ENCODE data around the gene TDRD10. TPM values are rescaled to one million over a fixed set of nuclear protein-coding genes. Genes with fewer than 3 reads are reported as not detected.

The TDRD10 gene
- total and polyA plus RNA-seq, 4 donors = 0.23 to 1.5 (median 0.78) TPM

DNA sequence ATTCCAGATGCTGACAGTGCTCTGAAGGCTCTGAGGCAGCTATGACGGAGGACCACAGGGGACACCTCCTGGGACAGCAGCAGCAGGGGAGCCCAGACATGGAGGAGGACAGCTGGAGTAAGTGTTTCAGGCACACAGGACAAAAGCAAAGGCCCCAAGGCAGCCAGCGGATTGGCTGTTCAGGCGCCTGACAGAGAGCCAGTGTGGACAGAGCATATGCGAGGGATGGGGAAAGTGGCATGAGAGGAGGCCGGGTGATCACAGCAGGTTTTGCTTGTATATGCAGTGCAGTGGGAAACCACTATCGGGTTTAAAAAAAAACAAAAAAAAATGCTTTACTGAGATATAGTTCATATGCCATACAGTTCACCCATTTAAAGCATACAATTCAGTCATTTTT is 84.6 kb downstream of the TDRD10 start (continued):
- TF ChIP-seq RXRA (IDR thresholded peaks at IDR 0.05) (no peak), ATF3 (IDR thresholded peaks at IDR 0.05) (no peak), NR2F2 (IDR thresholded peaks at IDR 0.05) (no peak), HNF4G (IDR thresholded peaks at IDR 0.05) (no peak)

- no peaks in the 10 kb centered on the region for H3K9me3 ChIP-seq (ENCODE audit: control insufficient read depth in 4 of 4, low read length in 3 of 4)
- no peak overlapping the region for H3K9ac ChIP-seq (ENCODE audit: low read depth in 1 of 2, low read length in 2 of 2)
- no peak for DNase-seq (ENCODE audit: low spot score)
- WGBS = 81% methylated on average over 10 of the region's 10 CpGs
- H3K27me3 ChIP-seq (ENCODE audit: control insufficient read depth in 4 of 4, insufficient read depth in 4 of 4, low read length in 3 of 4) = no peaks in the 10 kb centered on the region
- H3K27ac ChIP-seq (ENCODE audit: low read depth in 1 of 2, low read length in 2 of 2) = no peak overlapping the region
- peaks cover 32 to 98% (median 88%) of the 10 kb centered on the region in 4 donors for H3K36me3 ChIP-seq (ENCODE audit: control insufficient read depth in 4 of 4, insufficient read depth in 3 of 4, low read depth in 1 of 4, low read length in 3 of 4)
- H3K4me1 ChIP-seq (ENCODE audit: control insufficient read depth in 4 of 4, insufficient read depth in 4 of 4, low read length in 3 of 4) = no peaks in the 10 kb centered on the region
- TF ChIP-seq MAX (IDR thresholded peaks at IDR 0.05) (no peak), ATF3 (IDR thresholded peaks at IDR 0.05) (no peak), YY1 (IDR thresholded peaks at IDR 0.05) (no peak), NR2F2 (IDR thresholded peaks at IDR 0.05) (no peak), TAF1 (conservative IDR thresholded peaks at IDR 0.05) (no peak), FOXA2 (IDR thresholded peaks at IDR 0.05) (no peak), RAD21 (IDR thresholded peaks at IDR 0.05) (no peak), GABPA (IDR thresholded peaks at IDR 0.05 in 1 of 2, conservative IDR thresholded peaks at IDR 0.05 in 1 of 2) (no peak), ZBTB33 (IDR thresholded peaks at IDR 0.05) (no peak), JUND (IDR thresholded peaks at IDR 0.05) (no peak), FOXA1 (IDR thresholded peaks at IDR 0.05) (no peak)
- TF ChIP-seq, protein P1, sequence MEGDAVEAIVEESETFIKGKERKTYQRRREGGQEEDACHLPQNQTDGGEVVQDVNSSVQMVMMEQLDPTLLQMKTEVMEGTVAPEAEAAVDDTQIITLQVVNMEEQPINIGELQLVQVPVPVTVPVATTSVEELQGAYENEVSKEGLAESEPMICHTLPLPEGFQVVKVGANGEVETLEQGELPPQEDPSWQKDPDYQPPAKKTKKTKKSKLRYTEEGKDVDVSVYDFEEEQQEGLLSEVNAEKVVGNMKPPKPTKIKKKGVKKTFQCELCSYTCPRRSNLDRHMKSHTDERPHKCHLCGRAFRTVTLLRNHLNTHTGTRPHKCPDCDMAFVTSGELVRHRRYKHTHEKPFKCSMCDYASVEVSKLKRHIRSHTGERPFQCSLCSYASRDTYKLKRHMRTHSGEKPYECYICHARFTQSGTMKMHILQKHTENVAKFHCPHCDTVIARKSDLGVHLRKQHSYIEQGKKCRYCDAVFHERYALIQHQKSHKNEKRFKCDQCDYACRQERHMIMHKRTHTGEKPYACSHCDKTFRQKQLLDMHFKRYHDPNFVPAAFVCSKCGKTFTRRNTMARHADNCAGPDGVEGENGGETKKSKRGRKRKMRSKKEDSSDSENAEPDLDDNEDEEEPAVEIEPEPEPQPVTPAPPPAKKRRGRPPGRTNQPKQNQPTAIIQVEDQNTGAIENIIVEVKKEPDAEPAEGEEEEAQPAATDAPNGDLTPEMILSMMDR (IDR thresholded peaks at IDR 0.05; ENCODE audit: low read depth, low read length, missing input control) = no peak
- H3K4me3 ChIP-seq (ENCODE audit: low read depth in 1 of 3, low read length in 3 of 3) = no peak overlapping the region
These were observed 87.8 kb downstream of the TDRD10 start for GRCh38 chr1:154589780-154590179.

- Histone ChIP-seq H3K27ac (ENCODE audit: low read depth in 1 of 2, low read length in 2 of 2) (no peak overlapping the region), H3K9ac (ENCODE audit: low read depth in 1 of 2, low read length in 2 of 2) (no peak overlapping the region), H3K4me3 (ENCODE audit: low read depth in 1 of 3, low read length in 3 of 3) (no peak overlapping the region), H3K4me1 (ENCODE audit: control insufficient read depth in 4 of 4, insufficient read depth in 4 of 4, low read length in 3 of 4) (no peaks in the 10 kb centered on the region), H3K27me3 (ENCODE audit: control insufficient read depth in 4 of 4, insufficient read depth in 4 of 4, low read length in 3 of 4) (no peaks in the 10 kb centered on the region), H3K36me3 (ENCODE audit: control insufficient read depth in 4 of 4, insufficient read depth in 3 of 4, low read depth in 1 of 4, low read length in 3 of 4) (peaks cover 31 to 98% (median 85%) of the 10 kb centered on the region in 4 donors), H3K9me3 (ENCODE audit: control insufficient read depth in 4 of 4, low read length in 3 of 4) (no peaks in the 10 kb centered on the region)
- DNase-seq (ENCODE audit: low spot score) = no peak
- WGBS = 86% methylated on average over 5 of the region's 5 CpGs
- TF ChIP-seq ATF3 (IDR thresholded peaks at IDR 0.05) = no peak
- TF ChIP-seq GABPA (IDR thresholded peaks at IDR 0.05 in 1 of 2, conservative IDR thresholded peaks at IDR 0.05 in 1 of 2) = no peak
- TF ChIP-seq, protein P1 (IDR thresholded peaks at IDR 0.05; ENCODE audit: low read depth, low read length, missing input control) = no peak
- no peak for TF ChIP-seq MAX (IDR thresholded peaks at IDR 0.05)
- no peak for TF ChIP-seq ZBTB33 (IDR thresholded peaks at IDR 0.05)
- no peak for TF ChIP-seq RXRA (IDR thresholded peaks at IDR 0.05)
- no peak for TF ChIP-seq FOXA1 (IDR thresholded peaks at IDR 0.05)
- TF ChIP-seq HNF4A (conservative IDR thresholded peaks at IDR 0.05) = no peak
- no peak for TF ChIP-seq HNF4G (IDR thresholded peaks at IDR 0.05)
- TF ChIP-seq EGR1 (IDR thresholded peaks at IDR 0.05; ENCODE audit: low read depth in 2 of 2) = no peak
These were observed 88.7 kb downstream of the TDRD10 start for GRCh38 chr1:154590756-154591155.

Measured in liver (tissue), 9 donors.